CD4-positive, alpha-beta T cell treated with Interleukin-17A for 1 hour (primary cell): ENCODE measurements around the gene LURAP1L.

ENCODE experiments used
- DNase-seq: peaks from one replicate; pipeline ENCODE4 v3.0.0-alpha.2; 2020

LURAP1L gene, protein sequence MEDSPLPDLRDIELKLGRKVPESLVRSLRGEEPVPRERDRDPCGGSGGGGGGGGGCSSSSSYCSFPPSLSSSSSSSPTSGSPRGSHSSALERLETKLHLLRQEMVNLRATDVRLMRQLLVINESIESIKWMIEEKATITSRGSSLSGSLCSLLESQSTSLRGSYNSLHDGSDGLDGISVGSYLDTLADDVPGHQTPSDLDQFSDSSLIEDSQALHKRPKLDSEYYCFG

DNA sequence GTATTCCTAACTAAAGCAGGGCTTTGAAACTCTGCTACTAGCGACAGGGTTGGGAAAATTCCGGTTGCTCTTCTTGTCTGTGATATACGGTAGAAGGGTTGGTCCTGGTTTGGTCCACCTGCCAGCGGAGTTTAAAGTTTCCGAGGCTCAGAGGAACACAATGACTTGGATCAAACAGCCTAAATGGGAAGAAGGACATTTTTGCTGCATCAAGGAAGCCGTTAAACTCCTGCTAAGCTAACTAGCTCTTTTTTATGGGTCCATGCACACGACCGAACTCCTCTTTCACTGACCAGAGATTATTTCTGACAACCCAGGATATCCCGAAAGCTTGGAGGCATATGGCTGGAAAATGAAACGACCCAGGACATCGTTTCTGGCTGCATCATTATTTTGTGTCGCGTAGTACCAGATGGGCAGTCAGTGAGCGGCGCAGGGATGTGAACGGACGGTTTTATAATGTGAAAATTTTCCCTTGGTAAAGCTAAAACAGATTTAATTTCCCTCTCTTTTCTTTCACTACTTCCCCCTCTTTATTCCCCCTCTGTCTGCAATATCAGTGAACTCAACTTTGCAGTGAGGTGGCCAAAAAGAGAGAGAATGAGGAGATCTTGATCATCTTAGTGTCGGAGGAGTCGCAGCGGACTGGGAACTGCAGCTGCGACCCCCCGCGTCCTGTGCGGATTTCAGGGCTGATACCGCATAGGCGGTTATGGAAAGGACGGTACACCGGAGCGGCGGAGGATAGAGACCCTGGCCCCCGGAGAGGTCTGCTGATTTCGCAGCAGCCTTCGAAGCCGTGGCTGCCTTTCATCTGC is at the start of gene LURAP1L:
Gene LURAP1L, plus strand, starts transcription at position 160 of the 818 bp plus-strand sequence. CDS start 696 bp downstream, outside the sequence.
- DNase-seq: no peak

DNA sequence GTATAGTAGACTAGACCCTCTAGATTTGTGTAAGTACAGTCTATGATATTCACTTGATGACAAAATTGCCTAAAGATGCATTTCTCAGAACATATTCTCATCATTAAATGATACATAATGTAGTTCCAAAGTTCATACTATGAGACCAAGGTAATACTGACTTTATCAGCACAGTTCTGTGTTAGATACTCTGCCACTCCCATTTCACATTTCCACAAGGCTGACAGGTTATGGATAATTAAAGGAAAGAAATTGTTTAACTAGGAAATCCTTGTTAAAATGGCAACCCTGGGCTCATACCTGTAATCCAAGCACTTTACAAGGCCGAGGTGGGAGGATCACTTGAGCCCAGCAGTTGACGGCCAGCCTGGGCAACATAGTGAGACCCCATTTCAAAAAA is 48.0 kb upstream of the LURAP1L start:
- DNase-seq: no peak

DNA sequence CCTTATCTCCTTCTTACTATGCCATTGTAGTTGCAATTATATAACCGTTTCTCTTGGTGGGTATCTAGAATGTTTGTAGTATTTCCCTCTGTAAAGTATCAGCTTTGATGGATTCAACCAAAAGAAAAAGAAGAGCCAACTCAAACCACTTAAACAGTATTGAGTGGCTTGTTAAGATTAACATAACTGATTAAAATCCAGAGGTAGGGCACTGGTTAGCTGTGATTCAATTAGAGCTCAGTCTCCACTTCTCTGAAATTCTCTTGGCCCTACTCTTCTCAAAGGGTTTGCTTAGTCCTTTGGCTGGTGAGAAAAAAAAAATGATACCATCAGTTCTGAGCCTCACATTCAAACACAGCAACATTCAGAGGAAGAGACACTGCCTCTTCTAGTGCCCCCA is 44.6 kb upstream of the LURAP1L start:
- DNase-seq: no peak

DNA sequence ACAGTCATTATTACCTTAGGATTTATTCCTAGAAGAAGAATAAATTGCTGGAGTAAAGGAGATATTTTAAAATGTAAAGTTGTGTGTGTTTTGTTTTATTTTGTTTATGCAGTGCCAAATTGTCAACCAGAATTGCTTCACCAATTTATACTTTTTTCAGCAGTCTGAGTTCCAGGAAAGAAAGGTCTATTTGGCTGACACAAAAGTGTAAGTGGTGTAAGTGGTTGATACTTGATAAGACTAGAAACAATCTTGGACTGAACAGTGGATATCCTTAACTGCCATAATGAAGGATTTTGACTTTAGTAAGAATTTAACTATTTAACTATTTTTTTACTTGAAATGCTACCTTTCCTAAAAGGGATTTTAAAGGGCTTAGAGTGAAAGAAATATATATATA is 43.9 kb upstream of the LURAP1L start:
- DNase-seq: no peak

DNA sequence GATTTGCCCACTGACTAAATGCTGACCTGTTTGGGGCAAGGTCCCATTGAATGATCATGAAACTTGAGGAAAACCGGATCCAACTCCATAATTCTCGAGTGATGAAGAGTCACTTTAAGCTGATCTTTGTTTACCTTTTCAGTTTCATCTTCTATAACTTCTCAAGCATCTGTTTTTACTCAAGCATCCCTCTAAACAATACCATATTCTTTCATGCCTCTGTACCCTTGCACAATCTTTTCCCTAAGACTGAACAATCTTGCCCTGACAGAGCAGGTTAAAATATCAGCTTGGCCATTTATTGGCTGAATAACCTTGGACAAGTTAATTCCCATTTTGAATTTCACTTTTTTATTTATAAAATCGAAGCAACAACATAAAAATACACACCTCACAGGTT is 41.8 kb upstream of the LURAP1L start:
- DNase-seq: no peak

DNA sequence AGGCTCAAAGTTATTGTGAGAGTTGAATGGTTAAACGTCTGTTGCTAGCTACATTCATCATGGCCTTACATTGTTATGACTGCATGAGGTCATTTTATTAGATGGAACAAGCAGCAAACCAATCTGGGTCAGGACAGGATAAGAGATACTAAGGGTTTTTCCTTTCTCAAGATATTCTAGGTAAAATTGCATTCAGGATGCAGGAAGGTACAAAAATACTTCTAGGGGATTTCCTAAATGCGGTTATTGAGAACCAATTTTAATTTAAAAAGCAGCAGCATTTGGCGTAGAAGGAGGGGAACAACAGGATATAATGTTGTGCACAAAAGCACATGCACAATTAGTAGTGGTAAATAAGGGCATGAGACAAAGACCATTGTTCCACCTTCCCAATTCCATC is 39.2 kb upstream of the LURAP1L start:
- DNase-seq: no peak

DNA sequence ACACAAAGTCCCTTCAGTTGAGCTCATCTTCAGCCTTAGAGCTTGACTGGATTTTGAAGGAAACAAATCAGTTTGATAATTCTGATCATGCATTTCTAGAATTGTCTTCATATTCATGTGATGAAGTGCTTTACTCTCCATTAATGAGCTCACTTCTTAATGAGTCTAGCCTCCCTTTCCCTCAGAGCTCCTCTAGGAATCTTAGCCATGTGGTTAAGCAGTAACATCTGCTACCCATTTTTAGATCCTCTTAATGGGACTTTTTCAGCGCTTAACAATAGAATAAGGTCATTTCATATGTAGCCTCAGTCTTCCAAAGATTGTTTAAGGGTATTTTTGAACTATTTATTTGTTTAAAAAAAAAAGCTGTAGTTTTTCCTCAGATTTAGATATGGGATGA is 36.9 kb upstream of the LURAP1L start:
- no peak for DNase-seq

DNA sequence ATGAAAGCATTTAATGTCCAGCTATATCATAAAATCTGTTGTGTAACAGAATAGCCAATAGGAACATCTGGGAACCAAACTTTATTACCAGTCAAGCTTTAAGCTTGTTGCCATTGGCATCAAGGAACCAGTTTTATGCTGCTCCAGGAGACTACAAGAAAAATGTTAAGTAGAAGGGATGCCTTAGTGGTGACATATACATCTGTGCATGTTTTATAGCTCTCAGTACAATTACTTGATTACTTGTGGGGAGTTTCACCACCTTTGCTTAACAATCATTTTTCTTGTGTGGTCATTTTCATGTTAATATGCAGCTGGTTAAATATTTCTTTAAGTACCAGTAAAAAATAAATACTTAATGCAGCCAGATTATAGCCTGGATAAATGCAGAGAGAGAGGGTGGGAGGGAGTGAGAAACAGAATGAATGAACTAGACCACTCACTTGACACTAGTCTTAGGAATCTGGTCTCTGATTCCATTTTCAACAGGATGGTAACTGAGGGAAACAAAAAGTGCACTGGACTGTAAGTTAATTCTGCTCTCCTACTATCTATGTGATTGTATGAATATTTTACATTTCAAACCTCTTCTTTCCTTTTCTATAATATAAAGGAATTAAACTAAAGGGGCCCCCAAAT is 35.7 kb upstream of the LURAP1L start:
- no peak for DNase-seq

DNA sequence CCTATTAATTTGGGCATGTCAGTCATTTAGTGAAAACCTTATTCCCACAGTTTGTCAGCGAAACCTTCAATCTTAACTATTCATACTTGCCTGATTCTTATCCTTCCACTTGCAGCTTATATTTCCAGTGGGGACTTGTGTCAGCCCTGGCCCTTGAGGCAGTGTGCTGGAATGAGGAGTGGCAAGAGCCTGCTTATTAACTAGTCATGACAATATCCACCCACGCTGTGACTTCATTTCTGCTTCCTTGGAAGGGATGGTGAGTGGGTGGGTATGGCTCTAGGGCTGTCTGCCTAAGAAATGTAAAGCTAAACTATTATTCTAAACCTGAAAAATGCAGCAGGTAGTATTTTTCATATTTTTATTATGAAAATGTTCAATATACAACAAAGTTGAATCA is 34.0 kb upstream of the LURAP1L start:
- DNase-seq: no peak

DNA sequence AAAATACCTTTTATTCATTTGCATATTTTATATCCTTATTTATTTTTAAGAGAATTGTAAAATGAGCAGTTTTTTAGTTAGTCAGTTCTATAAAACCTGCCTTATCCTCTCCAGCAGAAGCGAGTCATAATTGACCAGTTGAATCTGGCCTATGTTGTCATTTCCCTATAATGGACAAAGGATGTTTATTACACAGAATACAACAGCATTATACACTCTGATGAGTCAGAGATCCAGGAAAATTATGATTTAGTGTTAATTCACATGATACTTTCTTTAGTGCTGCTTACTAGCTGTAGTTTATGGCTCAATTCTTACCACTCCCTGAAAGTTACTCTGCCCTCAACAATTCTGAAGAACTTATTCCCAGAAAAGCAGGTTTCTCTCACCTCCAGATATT is 26.8 kb upstream of the LURAP1L start:
- no peak for DNase-seq

DNA sequence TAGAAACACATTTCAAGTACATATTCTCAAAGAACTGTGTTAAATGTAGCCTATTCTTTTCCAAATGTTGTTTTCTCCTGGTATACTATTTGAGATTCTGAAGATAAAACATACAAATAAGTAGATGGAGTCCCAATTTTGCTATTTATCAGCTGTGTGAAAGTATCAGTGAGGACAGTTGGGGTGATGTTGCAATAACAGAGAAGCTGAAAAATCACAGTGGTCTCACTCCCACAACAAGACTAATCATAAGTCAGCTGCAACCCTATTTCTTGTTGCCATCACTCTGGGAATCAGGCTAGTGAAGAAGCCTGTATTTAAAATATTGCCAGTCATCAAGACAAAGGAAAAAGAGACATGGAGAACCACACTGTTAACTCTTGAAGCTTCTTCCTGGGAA is 25.9 kb upstream of the LURAP1L start:
- DNase-seq: no peak

DNA sequence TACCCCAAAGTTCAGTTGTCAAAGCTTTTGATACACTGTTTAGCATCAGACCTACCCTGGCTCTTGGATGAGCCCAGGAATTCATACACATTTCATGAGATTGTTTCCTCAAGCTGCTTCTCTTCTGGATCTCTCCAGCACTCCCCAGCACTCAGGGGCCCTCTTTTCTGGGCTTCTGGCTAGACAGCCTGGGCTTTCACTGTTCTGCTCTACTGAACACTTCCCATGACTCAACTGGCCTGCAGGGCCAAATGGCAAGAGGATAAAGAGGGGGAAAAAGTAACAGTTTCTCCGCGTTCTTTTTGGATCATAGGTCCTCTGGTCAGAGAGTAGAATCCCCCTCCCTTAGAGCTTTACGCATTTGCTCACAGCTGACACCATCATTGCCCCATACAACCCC is 20.9 kb upstream of the LURAP1L start:
- DNase-seq: no peak

DNA sequence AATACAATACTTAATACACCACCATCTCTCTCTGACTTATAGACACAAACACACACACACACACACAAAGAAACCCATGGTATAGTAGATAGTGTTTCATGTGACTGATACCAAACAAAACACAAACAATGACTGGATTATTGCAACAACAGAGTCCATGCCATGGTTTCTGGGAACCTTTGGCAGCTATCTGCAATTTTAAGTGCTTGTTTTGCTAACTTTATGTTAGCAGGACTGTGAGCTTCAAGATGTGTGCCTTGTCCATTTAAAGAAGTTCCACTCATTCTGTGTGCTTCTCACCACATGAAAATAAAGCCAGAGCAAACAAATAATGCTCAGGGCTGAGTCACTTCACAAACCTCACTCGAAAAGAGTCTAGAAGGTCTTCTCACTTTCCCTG is 15.1 kb upstream of the LURAP1L start:
- no peak for DNase-seq

DNA sequence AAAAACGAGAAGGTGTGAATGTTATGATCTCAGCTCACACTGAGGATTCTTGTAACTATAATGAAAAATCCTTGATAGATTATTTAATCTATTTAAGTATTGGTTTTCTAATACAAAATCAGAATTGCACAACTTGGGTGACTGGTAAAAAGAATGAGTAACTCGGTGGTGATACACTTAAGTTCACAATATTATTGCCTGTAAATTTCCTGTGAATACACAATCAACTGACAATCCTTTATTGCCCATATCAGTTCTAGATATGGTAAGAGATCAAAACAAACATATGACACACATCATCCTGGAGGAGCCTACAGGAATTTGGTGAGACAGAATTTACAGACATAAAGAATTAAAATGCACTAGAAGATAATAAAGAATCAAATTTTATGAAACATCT is 14.1 kb upstream of the LURAP1L start:
- DNase-seq: no peak

DNA sequence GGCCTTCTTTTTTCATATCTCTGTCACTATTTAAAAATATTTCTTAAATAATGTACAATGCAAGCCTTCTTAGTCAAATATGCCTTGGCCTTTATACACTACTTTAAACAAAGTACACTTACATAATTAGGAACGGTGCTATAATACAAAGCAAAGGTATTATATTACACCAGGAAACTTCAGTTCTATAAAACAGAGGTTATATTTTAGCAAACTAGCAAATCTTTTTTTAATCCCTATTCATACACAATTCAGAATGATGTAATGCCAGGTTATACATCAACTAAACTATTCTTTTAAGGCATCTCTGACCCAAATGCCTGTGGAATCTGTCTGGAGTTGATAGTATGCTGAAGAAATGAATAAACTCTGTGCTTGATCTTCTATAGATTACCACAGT is 10.7 kb upstream of the LURAP1L start:
- no peak for DNase-seq

DNA sequence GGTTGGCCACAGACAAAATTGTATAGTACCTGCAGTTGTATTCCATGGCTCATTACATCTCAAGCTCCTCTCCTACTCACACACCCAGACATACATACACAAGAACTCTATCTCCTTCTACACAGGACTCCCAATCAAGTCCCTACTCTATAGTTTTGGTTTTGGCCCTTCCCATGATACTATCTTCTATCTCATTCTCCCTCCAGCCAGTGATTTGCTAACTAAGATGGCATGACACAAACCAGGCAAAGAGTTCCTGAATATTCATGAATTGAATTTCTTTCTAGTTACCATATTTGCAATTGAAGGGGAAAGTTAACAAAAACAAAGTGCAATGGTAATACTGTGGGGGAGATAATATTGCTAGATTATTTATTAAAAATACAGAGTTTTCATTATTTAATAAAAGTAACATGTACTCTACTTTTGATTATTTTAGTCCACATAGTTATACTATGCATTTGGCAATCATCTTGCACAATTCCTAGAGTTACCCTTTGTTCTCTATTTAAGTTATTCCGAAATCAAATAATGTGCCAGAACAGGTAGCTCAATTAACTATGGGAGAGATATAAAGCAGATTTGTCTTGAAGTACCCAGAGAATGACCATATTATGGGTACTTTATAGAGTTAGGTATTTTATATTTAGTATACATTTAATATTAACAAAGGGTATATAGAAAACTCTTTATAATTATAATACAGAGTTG is 9.6 kb upstream of the LURAP1L start:
- no peak for DNase-seq

DNA sequence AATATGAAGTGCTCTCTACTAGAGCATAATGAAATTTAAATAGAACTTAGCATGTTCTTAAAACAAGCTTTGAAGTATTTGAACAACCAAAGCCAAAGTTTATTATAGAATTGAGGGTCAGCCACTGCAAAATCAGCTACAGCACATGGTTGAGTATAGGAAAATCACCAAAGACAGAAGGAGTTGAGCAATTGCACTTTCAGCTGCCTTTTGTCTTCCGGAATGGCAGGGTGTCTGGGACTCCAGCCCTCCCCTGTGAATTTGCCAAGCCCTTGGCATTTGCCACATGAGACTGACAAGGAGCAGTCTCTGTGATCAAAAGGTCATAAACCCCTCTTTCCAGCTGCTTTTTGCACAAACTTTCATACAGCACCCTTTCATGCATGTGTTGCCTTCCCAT is 8.5 kb upstream of the LURAP1L start:
- no peak for DNase-seq

DNA sequence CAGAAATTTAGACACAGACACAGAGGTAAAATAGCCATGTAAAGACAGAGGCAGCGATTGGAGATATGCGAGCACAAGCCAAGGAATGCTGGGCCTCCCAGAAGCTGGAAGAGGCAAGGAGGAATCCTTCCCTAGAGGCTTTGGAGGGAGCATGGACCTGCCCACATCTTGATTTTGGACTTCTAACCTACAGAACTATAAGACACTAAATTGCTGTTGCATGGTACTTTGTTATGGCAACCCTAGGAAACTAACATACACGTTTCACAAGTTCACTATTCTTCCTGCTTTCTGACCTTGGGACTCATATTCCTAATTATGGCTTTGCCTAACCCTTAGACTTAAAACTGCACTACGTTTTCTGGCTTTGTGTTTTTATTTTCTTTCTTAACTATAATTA is 4.6 kb upstream of the LURAP1L start:
- DNase-seq: no peak

DNA sequence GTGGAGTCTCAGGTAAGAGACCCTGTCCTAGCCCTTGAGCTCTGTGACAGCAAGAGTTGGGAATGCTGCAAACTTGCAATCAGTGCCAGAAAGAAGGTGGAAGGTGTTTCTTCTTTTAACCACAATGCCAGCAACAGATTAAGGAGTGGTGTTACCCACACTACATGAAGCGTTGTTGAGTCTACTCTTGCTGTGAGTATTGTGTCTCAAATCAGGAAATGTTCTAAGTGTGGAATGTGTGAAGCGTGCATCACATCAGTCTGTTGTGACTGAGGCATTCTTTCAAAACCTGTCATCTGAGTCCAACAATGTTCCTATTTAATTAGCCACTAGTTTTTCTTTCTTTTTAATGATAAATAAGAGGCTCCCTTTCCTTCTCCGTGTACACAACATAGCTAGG is 2.9 kb upstream of the LURAP1L start:
- no peak for DNase-seq

DNA sequence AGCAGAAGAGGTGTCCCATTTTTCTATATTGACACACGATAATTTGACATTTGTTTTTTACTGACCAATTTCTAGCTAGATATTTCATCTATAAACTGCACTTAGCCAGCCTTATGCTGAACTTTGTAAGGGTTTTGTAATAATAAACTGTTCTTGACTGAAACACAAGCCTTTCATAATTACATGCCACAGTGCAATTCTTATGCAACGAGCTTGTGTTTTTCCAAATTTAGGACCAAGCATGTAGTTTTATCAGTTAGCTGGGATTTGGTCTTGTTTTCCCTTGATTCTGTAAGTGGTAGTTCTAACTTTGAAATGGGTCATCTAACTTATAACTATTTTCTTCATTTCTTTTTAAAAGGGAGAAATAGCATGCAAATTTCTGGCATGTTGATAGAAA is 1.3 kb upstream of the LURAP1L start:
- DNase-seq: no peak

DNA sequence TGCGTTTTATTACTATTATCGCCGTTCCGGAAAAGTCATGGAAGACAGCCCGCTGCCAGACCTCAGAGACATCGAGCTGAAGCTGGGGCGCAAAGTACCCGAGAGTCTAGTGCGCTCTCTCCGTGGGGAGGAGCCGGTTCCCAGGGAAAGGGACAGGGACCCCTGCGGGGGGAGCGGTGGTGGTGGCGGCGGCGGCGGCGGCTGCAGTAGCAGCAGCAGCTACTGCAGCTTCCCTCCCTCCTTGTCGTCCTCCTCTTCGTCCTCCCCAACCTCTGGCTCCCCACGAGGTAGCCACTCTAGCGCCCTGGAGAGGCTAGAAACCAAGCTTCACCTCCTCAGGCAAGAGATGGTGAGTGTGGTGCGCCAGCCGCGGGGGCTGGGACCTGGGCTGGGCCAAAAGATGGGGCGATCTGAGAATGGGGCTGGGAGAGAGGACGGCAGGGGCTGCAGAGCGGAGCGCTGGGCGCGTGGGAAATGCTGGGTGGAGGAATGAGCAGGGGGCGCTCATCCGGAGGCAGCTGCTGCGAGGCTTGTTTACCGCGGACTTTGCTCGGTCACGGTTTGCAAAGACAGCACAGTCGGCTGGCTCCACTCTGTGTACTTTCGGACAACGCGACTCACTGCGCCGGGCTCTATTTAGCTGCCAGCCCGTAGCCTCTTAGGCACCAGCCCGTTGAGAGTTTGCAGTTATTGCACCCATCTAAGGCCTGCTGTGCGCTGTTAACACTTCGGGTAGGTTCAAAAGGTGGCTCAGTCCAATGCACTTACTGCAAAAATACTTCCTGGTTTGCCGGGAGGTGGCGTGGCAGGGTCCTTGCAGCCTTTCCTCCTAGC is 1.1 kb downstream of the LURAP1L start:
- no peak for DNase-seq

DNA sequence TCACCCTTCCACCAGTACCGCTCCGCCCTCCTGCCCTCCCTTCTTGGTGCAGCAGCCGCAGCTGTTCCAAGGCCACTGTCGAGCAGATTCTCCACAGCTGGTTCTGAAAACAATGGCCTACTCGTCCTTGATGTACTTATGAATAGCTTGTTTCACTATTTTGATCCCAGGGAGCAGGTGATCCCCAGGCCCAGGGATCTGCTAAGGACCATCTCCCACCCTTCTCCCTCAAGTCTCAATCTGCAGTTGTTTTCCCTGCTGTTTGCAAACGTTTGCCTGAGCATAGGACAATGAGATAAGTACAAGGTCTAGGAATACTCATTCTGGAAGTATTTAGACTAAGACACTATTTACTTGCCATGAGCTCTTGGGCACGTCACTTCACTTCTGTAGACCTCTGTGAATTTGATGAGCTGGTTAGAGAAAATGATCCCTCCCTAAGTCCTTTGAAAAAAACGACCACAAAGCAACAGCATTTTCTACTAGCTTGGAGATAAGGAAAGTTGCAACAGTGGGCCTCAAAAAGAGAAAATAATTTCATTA is 1.8 kb downstream of the LURAP1L start:
- no peak for DNase-seq
